SKM-1 treated with dmso at 0.1 percent for 144 hours (cell line): ENCODE results near the gene DIPK1C.

ENCODE experiments used
- DNase-seq: peaks from one replicate; lab custom pipeline; 2025; ENCODE audit not compliant: unreplicated experiment; lab: John Stamatoyannopoulos, UW

Gene DIPK1C

DNA sequence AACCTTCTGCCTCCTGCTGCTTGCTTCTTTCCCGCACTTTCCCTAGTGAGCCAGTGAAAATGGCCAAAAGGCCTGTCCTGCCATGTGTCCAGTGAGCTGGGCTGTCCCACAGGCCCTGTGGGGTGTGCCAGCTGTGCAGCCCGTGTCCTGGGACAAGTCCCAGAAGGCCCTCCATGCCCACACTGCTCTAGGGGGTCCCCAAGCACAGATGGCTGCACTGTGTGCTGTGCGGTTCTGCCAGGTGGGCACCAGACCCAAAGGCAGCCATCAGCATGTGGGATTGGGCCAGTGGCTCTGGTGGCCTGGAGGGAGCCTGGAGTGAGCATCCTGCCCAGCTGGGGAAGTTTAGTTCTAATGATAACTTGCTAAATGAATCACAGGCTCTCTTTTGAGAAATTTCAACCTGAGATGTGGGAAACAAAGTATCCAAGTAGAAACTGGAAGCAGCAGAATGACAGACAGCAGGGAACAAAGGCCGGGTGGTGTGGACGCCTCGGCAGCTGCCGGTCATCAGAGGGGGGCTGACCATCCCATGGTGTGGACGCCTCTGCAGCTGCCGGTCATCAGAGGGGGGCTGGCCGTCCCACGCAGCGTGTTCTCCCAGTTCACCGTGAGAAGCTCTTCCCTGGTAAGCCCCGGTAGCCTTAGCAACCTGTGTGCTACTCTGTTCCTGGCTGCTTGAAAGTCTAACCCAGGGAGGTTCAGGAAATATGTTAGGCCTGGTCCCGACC is 29.2 kb upstream of the DIPK1C start:
- no peak for DNase-seq

DNA sequence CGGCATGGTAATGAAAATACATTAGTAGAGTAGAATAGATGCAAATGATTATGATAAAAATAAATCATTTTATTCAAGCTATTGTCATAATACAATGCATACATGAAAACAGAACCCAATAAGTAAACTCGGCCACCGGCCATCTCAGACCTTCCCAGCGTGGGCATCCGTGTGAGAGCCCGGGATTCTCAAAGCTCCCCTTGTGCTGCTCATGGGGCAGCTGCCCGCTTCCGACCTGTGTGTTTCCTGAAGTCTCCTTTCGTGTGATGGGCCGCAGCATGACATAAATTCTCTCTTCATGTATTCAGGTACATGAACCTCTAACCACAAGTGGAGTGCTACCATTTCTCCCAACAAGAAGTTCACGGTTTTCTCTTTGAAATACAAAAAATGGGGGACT is 25.6 kb upstream of the DIPK1C start:
- DNase-seq = no peak

DNA sequence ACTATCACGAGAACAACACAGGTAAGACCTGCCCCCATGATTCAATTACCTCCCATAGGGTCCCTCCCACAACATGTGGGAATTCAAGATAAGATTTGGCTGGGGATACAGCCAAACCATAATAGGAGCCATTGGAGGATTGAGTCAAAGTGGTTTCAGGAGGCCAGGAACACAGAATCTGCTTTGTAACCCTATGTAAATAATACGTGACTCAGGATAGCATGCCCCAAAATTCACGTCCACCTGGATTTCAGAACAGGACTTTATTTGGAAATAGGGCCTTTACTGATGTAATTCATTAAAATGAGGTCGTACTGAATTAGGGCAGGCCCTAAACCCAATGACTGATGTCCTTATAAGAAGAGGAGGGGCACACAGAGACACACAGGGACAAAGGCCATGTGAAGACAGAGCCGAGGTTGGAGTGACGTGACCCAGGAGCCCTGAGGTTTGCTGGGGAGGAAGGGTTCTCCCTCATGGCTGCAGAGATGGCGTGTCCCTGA is 23.1 kb upstream of the DIPK1C start:
- DNase-seq = no peak

DNA sequence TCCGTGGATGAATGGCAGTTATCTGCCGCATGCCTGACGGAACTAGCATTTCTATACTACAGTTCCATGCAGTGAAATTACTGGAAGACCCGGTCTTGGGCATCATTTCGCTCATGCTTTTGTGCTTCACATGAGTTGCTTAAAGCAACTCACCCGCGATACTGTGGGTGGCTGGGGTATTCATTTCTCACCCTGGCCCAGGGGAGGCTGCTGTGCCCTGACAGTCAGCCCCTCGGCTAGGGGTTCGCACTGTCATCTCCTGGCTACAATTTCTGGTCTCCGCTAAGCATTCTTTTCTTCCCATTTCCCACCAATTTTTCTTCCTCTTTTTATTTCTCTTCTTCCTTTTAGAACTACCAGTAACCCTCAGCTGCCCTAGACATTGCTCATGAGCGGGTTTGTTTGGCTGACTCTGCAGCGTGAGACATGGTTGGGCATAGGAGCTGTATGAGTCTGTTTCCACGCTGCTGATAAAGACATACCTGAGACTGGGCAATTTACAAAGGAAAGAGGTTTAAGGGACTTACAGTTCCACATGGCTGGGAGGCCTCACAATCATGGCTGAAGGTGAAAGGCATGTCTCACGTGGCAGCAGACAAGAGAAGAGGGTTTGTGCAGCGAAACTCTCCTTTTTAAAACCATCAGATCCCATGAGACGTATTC is 22.5 kb upstream of the DIPK1C start:
- DNase-seq = no peak

DNA sequence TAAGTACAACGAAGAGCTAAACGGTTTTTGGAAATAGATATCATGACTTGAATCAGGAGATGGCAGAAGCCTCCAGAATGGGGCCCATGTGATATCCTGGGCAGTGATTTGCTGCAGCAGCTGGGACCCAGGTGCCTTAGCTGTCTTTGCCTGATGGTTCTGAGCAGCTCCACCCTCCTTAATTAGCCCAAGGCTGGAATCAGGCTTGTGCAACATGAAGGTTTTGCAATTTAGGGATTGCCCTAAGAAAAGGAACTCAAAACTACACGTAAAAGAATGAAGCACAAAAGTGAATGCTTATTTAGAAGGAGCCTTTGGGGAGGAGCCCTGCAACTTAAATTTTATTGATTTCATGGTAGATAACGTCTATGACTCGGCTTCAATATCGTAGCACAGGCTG is 21.8 kb upstream of the DIPK1C start:
- no peak for DNase-seq

DNA sequence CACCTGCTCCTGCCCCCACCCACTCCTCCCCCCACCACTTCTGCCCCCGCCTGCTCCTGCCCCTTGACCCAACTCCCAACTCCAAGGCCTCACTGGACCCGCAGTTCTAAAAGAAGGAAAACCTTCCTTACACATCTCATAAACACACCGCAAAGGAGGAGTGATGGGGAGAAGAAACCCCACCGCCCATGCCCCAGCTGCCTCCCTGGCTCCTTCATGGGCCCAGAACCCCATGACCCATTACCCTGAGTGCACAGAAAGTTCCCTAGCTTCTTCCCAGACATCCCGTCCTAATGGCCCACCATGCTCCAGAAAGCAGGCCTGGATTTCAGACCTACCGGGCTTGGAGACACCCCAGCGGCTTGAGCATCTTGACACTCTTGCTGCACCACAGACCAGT is 21.2 kb upstream of the DIPK1C start:
- DNase-seq = no peak

DNA sequence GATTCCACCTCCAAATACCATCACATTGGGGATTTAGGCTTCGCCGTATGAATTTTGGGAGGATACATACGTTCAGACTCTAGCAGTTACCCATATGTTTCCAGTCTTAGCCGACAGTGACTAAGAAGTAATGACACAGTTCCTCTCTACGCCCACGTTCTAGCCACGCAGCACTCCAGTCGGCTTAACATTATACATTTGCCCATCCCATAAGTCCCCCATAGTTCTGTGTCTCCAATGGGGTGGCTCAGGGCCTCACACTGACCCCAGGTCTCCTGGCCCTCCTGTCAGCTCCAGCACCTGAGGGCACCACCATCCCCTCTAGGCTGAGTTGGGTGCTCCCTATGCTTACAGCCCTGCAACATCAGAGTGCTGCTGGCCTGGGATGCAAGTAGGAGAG is 20.7 kb upstream of the DIPK1C start:
- no peak for DNase-seq

DNA sequence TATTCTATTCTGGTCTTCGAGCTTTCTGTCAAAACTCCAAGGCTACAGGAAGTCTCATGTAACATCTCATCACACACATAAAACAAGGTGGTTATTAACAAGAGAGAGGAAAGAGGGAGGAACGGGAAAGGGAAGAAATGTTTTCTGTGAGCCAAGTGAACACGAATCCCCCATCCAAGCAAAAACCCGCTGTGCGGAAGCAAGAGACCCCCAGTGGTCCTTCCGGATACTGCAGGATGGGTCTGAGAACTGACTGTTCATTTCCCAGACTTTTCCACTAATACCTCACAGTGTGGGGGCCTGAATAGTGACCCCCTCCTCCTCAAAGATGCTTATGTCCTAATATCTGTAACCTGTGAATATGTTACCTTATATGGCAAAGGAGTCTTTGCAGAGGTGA is 19.0 kb upstream of the DIPK1C start:
- DNase-seq = no peak

DNA sequence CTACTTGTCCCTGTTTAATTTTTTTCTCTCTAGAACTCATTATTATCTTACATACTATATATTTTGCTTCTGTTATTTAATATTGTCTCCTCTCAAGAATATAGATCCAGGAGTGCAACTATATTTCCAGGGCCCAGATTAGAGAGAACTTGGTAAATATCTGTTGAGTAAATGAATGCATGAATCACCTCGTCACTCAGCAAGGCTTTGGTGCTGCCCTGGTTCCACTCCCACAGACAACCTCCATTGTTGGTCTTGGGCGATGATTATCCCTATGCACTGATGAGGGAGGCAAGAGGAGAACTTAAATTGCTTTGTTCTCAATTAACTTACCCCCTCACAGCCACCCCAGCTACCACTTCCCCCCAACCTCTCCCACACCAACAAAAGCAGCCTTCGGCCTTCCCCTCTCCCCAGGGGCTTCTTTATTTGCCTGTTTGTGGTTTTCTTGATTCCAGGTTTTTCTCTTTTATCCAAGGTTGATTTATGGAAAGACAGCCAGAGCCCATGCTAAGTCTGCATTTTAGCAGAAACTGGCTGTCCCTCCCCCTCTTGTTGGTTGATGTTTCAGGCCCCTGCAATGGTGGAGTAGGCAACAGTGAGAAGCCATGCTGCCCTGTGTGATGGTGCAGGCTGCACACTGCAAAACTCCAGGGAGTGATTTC is 17.0 kb upstream of the DIPK1C start:
- DNase-seq = no peak

DNA sequence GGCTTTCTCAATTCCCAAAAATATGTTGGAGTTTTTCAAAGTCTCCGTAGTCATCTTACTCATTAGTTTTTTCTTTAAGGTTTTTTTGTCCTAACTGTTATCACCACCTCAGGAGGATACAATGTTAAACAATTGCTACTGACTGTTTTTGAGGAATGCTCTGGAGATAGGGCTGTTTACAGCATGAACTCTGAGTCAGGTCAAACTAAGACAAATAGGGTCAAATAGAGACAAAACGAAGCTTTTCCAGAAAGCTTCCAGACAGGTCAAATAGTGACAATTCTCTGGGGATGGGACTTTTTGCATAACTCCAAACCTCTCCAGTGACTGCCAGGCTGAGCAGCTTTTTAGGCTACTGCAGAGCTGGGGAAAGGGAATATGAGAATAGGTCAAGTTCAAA is 15.2 kb upstream of the DIPK1C start:
- no peak for DNase-seq

DNA sequence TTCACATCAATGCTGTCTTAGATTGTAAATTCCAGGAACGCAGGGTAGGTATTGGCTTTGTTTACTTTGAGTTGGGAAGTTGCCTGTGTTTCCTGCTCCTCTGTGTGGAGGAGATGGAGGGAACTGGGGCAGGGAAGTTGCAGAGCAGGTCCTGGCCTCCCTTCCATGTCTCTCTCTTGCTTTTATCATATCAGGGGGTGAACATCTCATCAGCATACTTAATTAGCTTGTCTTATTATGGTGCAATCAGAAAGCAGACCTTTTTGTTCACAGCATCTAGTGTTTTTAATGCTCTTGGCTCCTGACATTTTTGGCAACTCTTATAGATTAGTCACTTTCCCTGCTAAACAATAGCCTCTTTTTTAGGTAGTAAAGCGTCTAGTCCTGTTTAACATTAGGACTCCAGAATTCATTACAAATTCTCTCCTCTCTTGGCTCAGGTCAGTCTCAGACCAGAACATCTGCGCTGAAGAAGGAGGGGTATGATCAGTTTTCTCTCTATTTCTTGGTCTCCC is 11.5 kb upstream of the DIPK1C start:
- DNase-seq = no peak

DNA sequence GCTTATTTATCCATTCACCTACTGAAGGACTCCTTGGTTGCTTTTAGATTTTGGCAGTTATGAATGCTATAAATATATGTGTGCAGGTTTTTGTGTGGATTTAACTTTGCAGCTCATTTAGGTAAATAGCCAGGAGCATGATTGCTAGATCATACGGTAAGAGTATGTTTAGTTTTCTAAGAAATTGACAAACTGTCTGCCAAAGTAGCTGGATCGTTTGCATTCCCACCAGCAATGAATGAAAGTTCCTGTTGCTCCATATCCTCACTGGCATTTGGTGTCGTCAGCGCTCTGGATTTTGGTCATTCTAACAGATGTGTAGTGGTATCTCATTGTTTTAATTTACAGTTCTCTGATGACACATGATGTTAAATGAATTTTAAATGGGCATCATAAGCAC is 8.7 kb upstream of the DIPK1C start:
- no peak for DNase-seq

DNA sequence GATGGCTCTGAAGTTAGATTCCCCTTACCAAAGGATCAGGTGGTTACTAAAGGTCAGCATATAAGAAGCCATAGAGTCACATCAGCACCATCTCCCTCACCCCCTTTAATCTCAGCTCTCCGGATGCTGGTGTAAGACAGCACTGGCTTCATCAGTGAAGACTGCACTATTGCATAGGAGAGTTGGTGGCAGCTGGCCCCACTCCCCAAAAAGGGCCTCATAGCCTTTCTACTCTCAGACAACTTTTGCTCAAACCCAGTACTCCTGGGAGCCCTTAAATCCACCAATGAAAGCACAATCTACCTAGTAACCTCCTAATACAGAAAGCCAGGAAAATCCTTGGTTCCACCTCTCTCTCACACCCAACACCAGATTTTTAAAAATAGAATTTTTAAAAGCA is 6.9 kb upstream of the DIPK1C start:
- no peak for DNase-seq

DNA sequence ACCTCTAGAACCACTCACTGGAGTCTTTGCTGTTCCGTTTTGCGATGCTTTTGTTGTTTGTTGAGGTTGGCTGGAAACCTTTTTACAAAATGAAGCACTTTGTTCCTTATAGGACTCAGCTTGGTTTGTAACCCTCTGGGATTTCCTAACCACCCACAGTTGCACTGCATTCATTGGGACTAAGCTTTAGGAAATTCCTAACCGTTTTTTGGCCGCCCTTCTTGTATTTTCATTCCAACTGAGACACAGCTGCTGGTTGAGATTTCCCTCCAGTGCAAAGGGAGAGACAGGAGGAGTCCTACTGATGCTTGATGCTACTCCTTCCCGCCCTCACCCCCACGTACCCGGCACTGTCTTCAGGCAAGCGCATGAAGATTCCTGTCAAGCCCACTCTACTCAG is 6.1 kb upstream of the DIPK1C start:
- DNase-seq = no peak

DNA sequence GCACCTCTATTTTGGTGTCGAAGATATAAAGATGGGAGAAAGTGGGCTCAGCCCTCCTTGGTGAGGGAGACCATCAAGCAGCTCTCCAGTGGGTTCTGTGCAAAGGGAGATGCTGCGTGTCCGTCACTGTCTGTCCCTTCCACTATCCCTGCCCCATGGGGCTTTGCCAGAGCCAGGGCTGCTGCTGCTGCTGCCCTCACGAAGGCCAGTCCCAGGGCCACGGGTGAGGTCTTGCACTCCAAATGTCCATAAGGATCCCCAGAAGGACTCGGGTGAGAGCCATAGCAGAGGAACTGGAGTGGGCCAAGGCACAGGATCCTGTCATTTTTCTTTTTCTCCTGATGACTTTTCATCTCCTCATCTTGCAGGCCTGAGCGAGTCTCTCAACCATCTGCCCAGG is 3.7 kb upstream of the DIPK1C start:
- no peak for DNase-seq

DNA sequence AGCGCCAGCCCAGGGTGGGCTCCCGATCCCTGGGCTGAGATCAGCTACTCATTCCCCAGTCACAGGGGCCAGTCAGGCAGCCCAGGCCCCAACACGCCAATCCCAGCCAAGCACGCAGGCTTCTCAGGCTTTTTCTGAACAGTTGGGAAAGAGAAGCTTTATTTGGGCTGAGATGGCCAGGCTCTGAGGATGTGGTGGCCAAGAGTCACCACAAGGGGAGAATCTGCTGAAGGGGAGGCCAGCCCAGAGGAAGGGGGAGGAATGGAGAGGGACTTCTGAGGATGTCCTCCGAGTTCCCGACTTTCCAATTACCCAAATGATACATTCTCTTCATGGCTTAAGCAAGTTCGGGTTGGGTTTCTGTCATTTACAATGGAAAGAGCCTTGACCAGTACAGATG is 2.8 kb upstream of the DIPK1C start:
- no peak for DNase-seq

DNA sequence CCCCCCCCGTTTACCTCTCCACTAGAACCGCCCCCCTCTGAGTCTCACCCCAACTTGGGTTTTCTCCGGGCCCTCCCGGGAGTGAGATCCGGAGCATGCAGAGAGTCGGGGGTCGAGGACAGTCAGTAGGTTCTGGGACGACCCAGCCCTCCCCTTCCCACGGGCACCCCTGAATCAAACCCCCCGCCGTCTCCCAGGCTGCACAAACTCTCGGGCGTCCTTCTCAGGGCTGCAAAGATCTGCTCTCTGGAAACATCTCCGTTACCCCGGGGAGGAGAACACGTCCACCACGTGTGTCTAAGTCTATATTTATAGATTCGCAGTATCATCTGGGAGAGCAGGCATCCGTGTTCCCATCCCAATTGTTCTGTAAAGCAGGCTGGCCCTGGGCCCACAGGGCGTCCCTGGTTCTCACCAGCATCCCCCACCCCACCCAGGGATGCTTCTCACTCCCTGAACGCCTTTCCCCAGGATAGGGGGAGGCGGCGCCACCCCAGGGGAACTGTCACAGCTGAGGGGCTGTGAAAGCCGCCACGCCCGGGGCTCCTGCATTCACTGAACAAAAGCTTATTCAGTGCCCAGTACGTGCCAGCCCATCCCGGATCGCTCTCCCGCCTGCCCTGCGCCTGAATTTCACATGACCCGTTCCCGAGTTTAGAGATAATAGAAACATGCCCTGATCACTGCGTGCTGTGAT is 765 bp upstream of the DIPK1C start:
- DNase-seq = no peak

DNA sequence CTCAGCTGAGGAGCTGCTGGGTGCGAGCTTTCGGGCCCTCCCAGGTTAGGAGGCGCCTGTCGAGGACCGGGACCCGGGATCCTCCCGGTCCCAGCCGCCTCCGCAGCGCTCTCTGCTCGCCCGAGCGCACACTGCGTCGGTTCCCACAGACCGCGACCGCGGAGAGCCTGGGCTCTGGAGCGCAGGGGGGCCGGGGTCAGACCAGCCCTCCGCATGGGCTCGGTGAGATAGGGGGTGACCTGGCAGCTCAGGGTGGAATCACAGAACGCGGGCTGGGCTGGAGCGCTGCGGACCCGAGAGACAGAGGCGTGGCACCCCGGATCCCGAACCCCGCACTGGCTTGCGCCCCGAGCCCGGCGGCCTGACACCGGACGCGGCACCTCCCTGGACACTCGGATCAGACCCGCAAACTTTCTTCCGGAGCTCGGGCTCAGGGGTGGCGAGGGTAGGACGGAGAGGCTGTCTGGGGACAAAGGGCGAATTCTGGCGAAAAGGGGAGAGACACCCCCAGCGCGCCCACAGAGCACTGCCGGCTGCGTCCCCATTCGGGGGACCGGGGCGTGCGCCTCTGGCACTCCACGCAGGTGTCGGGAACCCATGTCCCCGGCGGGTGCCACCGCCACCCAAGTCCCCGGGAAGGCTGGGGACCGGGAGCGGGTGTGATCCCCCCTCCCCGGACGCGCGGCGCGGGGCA is 612 bp downstream of the DIPK1C start:
- DNase-seq = no peak

DNA sequence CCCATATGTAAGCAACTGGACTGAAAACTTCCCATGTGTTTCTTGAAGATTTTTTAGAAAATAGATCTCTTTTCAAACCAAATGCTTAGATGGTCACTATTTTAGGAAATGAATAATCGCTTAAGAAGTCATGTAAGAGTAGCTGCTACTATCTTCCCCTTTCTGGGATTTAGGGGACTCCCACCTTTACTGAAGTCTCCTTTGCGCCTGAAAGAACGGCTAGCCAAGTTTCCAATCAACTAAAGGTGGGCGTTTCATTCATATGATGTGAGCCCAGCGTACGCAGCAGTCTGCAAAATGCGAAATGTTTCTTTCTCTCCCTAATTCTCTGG is 1.1 kb downstream of the DIPK1C start:
- no peak for DNase-seq

DNA sequence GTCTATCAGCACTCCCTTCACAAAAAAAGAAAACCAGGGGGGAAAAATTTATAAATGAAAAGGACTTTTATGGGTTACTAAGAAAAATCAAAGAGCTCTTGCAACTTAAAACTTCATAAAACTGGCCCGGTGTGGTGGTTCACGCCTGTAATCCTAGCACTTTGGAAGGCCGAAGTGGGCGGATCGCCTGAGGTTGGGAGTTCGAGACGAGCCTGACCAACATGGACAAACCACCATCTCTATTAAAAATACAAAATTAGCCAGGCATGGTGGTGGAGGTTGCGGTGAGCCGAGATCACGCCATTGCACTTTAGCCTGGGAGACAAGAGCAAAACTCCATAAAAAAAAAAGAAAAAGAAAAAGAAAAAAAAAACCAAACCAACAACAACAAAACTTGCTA is 1.7 kb downstream of the DIPK1C start:
- no peak for DNase-seq

DNA sequence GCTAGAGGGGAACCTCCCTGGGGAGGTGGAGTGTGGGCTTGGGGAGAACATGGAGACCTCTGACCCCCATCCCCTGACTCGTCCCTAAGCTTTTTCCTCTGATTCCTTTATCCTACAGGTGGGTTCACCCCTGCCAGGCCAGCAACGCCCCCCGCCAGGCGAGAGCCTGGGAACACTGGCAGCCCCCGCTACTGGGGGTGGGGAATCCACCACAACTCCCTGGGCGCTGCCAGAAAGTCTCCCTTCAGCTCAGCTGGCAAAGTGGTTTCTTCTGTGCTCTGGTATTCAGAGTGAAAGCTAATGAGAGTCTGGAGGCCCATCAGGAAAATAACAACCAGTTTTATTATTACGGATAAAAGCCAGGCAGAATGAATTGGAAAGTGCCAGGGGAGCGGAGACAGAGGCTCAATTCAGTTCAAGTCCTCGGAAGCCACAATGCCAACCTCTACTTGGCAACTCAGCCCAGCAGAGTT is 2.8 kb downstream of the DIPK1C start:
- DNase-seq = no peak
